Esophagus (tissue), 2 donors: ENCODE results near the gene JUP. TPM values are rescaled to one million over a fixed set of nuclear protein-coding genes. Genes with fewer than 3 reads are reported as not detected.
A peak's percentile ranks its signal among the peaks of the same experiment; 100 is the strongest.

Experiments
- H3K27ac ChIP-seq, 2 donors: one replicate each; pipeline ENCODE4 v1.5.1; 2013; ENCODE audit warnings: low read depth in 2 of 2, mild to moderate bottlenecking in 2 of 2, inconsistent platforms in 1 of 2, low read length in 1 of 2, moderate library complexity in 1 of 2
- H3K27me3 ChIP-seq, 2 donors: one replicate each; pipeline ENCODE4 v1.6.1; 2013; ENCODE audit warnings: low read length in 2 of 2, control low read depth in 1 of 2, mild to moderate bottlenecking in 1 of 2; ENCODE audit not compliant: insufficient read depth in 2 of 2, control insufficient read depth in 1 of 2
- H3K36me3 ChIP-seq, 2 donors: one replicate each; pipeline ENCODE4 v1.6.1; 2013; ENCODE audit warnings: low read length in 1 of 2; ENCODE audit not compliant: control insufficient read depth in 2 of 2, insufficient read depth in 2 of 2
- H3K4me1 ChIP-seq, 2 donors: one replicate each; pipeline ENCODE4 v1.6.1; 2013; ENCODE audit warnings: low read length in 1 of 2; ENCODE audit not compliant: control insufficient read depth in 2 of 2, insufficient read depth in 2 of 2
- H3K4me3 ChIP-seq, 2 donors: one replicate each; pipeline ENCODE4 v1.5.1; 2013; ENCODE audit warnings: low read length in 2 of 2, mild to moderate bottlenecking in 2 of 2, low read depth in 1 of 2, moderate library complexity in 1 of 2
- H3K9me3 ChIP-seq, 2 donors: one replicate each; pipeline ENCODE4 v1.6.1; 2013; ENCODE audit warnings: mild to moderate bottlenecking in 2 of 2, low read depth in 1 of 2, low read length in 1 of 2, moderate library complexity in 1 of 2; ENCODE audit not compliant: control insufficient read depth in 2 of 2, insufficient read depth in 1 of 2
- WGBS, 2 donors: extraction: QIAGEN DNeasy Blood & Tissue Kit; methylation state at CpG; one replicate each; pipeline ENCODE4 v1.1.7; 2013; 5-methylcytosine and 5-hydroxymethylcytosine counted together
- polyA plus RNA-seq, 2 donors: library from polyadenylated mRNA; stranded (reverse); fragments of 200-250 nt; gene quantifications; one replicate each; pipeline ENCODE4 v1.2.3, GENCODE V29; 2013
- donor health status: healthy with polysubstance abuse.
- donor health status: Bipolar disorder and iron deficiency.

The JUP gene
- polyA plus RNA-seq, 2 donors: 445 to 752 TPM

- 88 to 89% methylated on average over 3 of the region's 3 CpGs for WGBS, 2 donors
- Histone ChIP-seq H3K4me3 (no peak overlapping the region), H3K27me3 (no peaks in the 10 kb centered on the region), H3K4me1 (peaks cover 8 to 15% of the 10 kb centered on the region in 2 donors), H3K27ac (no peak overlapping the region), H3K36me3 (no peaks in the 10 kb centered on the region), H3K9me3 (no peaks in the 10 kb centered on the region)
Observed at GRCh38 chr17:41797377-41797776, 10.9 kb upstream of the JUP start.

- Histone ChIP-seq H3K27ac (no peak overlapping the region), H3K9me3 (no peaks in the 10 kb centered on the region), H3K4me3 (no peak overlapping the region), H3K36me3 (no peaks in the 10 kb centered on the region), H3K27me3 (no peaks in the 10 kb centered on the region), H3K4me1 (peaks cover 8 to 20% of the 10 kb centered on the region in 2 donors)
- WGBS, 2 donors: 88 to 94% methylated on average over 10 of the region's 10 CpGs
Observed at GRCh38 chr17:41796121-41796895, 9.8 kb upstream of the JUP start.

GRCh38 chr17:41794540-41794975 lies 8.0 kb upstream of the JUP start:
- Histone ChIP-seq H3K36me3 (no peaks in the 10 kb centered on the region), H3K4me3 (no peak overlapping the region), H3K27ac (no peak overlapping the region), H3K27me3 (no peaks in the 10 kb centered on the region), H3K9me3 (no peaks in the 10 kb centered on the region), H3K4me1 (peaks cover 3 to 26% of the 10 kb centered on the region in 2 donors)
- 91 to 95% methylated on average over 5 of the region's 5 CpGs for WGBS, 2 donors

GRCh38 chr17:41793784-41794539 lies 7.5 kb upstream of the JUP start:
- WGBS, 2 donors: 66 to 70% methylated on average over 14 of the region's 14 CpGs
- Histone ChIP-seq H3K9me3 (no peaks in the 10 kb centered on the region), H3K27ac (peak overlapping the region; percentile 97 to 99), H3K36me3 (no peaks in the 10 kb centered on the region), H3K4me1 (peaks cover 3 to 27% of the 10 kb centered on the region in 2 donors), H3K4me3 (peak overlapping the region; percentile 25 to 27), H3K27me3 (no peaks in the 10 kb centered on the region)

GRCh38 chr17:41792845-41793783 lies 6.6 kb upstream of the JUP start:
- Histone ChIP-seq H3K27me3 (no peaks in the 10 kb centered on the region), H3K9me3 (no peaks in the 10 kb centered on the region), H3K4me1 (peaks cover 3 to 30% of the 10 kb centered on the region in 2 donors), H3K36me3 (no peaks in the 10 kb centered on the region), H3K4me3 (peak overlapping the region; percentile 25 to 27), H3K27ac (peak overlapping the region; percentile 97 to 99)
- 22 to 28% methylated on average over 22 of the region's 22 CpGs for WGBS, 2 donors

GRCh38 chr17:41787021-41787418 lies 509 bp upstream of the JUP start:
- no peaks in the 10 kb centered on the region for H3K27me3 ChIP-seq
- H3K36me3 ChIP-seq: no peaks in the 10 kb centered on the region
- H3K9me3 ChIP-seq: no peaks in the 10 kb centered on the region
- H3K27ac ChIP-seq: peak overlapping the region; percentile 69 to 81
- H3K4me3 ChIP-seq: peak overlapping the region in 1 of 2 donors; percentile 8
- H3K4me1 ChIP-seq: peaks cover 2 to 18% of the 10 kb centered on the region in 2 donors
- 16 to 23% methylated on average over 4 of the region's 4 CpGs for WGBS, 2 donors

GRCh38 chr17:41785859-41786226 lies 668 bp downstream of the JUP start:
- H3K9me3 ChIP-seq: no peaks in the 10 kb centered on the region
- no peaks in the 10 kb centered on the region for H3K27me3 ChIP-seq
- peaks cover 2 to 15% of the 10 kb centered on the region in 2 donors for H3K4me1 ChIP-seq
- H3K36me3 ChIP-seq: no peaks in the 10 kb centered on the region
- 1 to 4% methylated on average over 20 to 22 of the region's 22 CpGs for WGBS, 2 donors
- peak overlapping the region; percentile 97 to 98 for H3K27ac ChIP-seq
- H3K4me3 ChIP-seq: peak overlapping the region; percentile 60 to 88

- no peaks in the 10 kb centered on the region for H3K9me3 ChIP-seq
- no peaks in the 10 kb centered on the region for H3K27me3 ChIP-seq
- 12 to 15% methylated on average over 13 of the region's 13 CpGs for WGBS, 2 donors
- peak overlapping the region; percentile 60 to 88 for H3K4me3 ChIP-seq
- H3K4me1 ChIP-seq: peaks cover 2 to 15% of the 10 kb centered on the region in 2 donors
- no peaks in the 10 kb centered on the region for H3K36me3 ChIP-seq
- H3K27ac ChIP-seq: peak overlapping the region; percentile 97 to 98
Observed at GRCh38 chr17:41785091-41785858, 1.2 kb downstream of the JUP start.
